Adipocyte (in vitro differentiated cells): ENCODE results near the gene LENG9.

ENCODE experiments used
- DNase-seq: peaks from one replicate; pipeline ENCODE4 v3.0.0-alpha.2; 2015; ENCODE audit warnings: low read depth
- H3K27me3 ChIP-seq: replicated peaks from 2 replicates; pipeline ENCODE4 v1.7.0; 2013; ENCODE audit warnings: mild to moderate bottlenecking, low read length, moderate library complexity; ENCODE audit not compliant: control insufficient read depth, insufficient read depth
- H3K36me3 ChIP-seq: 2 replicates; pipeline ENCODE4 v1.7.0; 2013; ENCODE audit warnings: low read length, mild to moderate bottlenecking, moderate library complexity; ENCODE audit not compliant: control insufficient read depth, insufficient read depth, severe bottlenecking
- H3K4me1 ChIP-seq: 2 replicates; pipeline ENCODE4 v1.7.0; 2013; ENCODE audit warnings: mild to moderate bottlenecking, low read length, moderate library complexity; ENCODE audit not compliant: control insufficient read depth, insufficient read depth
- H3K4me3 ChIP-seq: 2 replicates; pipeline ENCODE4 v1.7.0; 2013; ENCODE audit warnings: mild to moderate bottlenecking, low read length, moderate library complexity
- H3K9ac ChIP-seq: 2 replicates; pipeline ENCODE4 v1.7.0; 2013; ENCODE audit warnings: mild to moderate bottlenecking, low read length, moderate library complexity
- H3K9me3 ChIP-seq: 2 replicates; pipeline ENCODE4 v1.7.0; 2013; ENCODE audit warnings: mild to moderate bottlenecking, low read length, moderate library complexity; ENCODE audit not compliant: control insufficient read depth

The LENG9 gene

GRCh38 chr19:54455786-54456422 is 7.7 kb downstream of the LENG9 start:
- no peak for DNase-seq
- no peaks in the 10 kb centered on the region for H3K27me3 ChIP-seq
- peaks cover 93% of the 10 kb centered on the region for H3K36me3 ChIP-seq
- H3K4me3 ChIP-seq = no peak overlapping the region
- H3K4me1 ChIP-seq = peaks cover 15% of the 10 kb centered on the region
- no peaks in the 10 kb centered on the region for H3K9me3 ChIP-seq
- H3K9ac ChIP-seq = no peak overlapping the region

GRCh38 chr19:54454781-54455675 is 8.6 kb downstream of the LENG9 start:
- no peak overlapping the region for H3K9ac ChIP-seq
- peaks cover 18% of the 10 kb centered on the region for H3K4me1 ChIP-seq
- no peak overlapping the region for H3K4me3 ChIP-seq
- no peaks in the 10 kb centered on the region for H3K9me3 ChIP-seq
- no peaks in the 10 kb centered on the region for H3K27me3 ChIP-seq
- peaks cover 89% of the 10 kb centered on the region for H3K36me3 ChIP-seq
- DNase-seq = no peak

GRCh38 chr19:54453921-54454780 is 9.4 kb downstream of the LENG9 start:
- Histone ChIP-seq H3K4me1 (peaks cover 14% of the 10 kb centered on the region), H3K36me3 (peaks cover 80% of the 10 kb centered on the region), H3K4me3 (no peak overlapping the region), H3K9me3 (no peaks in the 10 kb centered on the region), H3K27me3 (no peaks in the 10 kb centered on the region), H3K9ac (no peak overlapping the region)
- DNase-seq = no peak

- H3K9ac ChIP-seq = no peak overlapping the region
- H3K4me3 ChIP-seq = no peak overlapping the region
- no peaks in the 10 kb centered on the region for H3K9me3 ChIP-seq
- no peak for DNase-seq
- H3K36me3 ChIP-seq = peaks cover 65% of the 10 kb centered on the region
- H3K27me3 ChIP-seq = no peaks in the 10 kb centered on the region
- peaks cover 15% of the 10 kb centered on the region for H3K4me1 ChIP-seq
Measured at GRCh38 chr19:54452626-54453025, 11.0 kb downstream of the LENG9 start.

DNA sequence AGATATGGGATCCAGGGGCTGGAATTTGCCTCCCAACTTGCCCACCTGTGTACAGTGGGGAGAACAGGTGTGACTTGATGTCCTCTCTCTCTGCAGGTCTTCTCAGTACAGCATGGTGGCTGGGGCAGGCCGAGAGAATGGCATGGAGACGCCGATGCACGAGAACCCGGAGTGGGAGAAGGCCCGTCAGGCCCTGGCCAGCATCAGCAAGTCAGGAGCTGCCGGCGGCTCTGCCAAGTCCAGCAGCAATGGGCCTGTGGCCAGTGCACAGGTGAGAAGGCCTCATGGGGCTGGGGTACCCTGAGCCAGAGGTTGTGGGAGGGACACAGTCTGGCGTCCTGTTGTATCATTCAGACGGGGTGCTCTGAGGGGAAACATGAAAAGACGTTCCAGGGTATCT is 11.6 kb downstream of the LENG9 start:
- Histone ChIP-seq H3K27me3 (no peaks in the 10 kb centered on the region), H3K4me1 (peaks cover 22% of the 10 kb centered on the region), H3K4me3 (peak overlapping the region; percentile 89), H3K36me3 (peaks cover 59% of the 10 kb centered on the region), H3K9ac (peak overlapping the region; percentile 99), H3K9me3 (no peaks in the 10 kb centered on the region)
- DNase-seq = no peak

- peak overlapping the region; percentile 89 for H3K4me3 ChIP-seq
- peaks cover 53% of the 10 kb centered on the region for H3K36me3 ChIP-seq
Measured at GRCh38 chr19:54451331-54451871, 12.2 kb downstream of the LENG9 start.

GRCh38 chr19:54449701-54450069 is 13.9 kb downstream of the LENG9 start:
- Histone ChIP-seq H3K9me3 (no peaks in the 10 kb centered on the region), H3K9ac (peak overlapping the region; percentile 99), H3K36me3 (peaks cover 45% of the 10 kb centered on the region), H3K27me3 (no peaks in the 10 kb centered on the region), H3K4me1 (peaks cover 29% of the 10 kb centered on the region), H3K4me3 (peak overlapping the region; percentile 89)
- DNase-seq = peak; percentile 76

More at GRCh38 chr19:54451331-54451871, 12.2 kb downstream of the LENG9 start:
- peaks cover 25% of the 10 kb centered on the region for H3K4me1 ChIP-seq
- no peaks in the 10 kb centered on the region for H3K9me3 ChIP-seq
- peak overlapping the region; percentile 99 for H3K9ac ChIP-seq
- no peak for DNase-seq
- no peaks in the 10 kb centered on the region for H3K27me3 ChIP-seq

DNA sequence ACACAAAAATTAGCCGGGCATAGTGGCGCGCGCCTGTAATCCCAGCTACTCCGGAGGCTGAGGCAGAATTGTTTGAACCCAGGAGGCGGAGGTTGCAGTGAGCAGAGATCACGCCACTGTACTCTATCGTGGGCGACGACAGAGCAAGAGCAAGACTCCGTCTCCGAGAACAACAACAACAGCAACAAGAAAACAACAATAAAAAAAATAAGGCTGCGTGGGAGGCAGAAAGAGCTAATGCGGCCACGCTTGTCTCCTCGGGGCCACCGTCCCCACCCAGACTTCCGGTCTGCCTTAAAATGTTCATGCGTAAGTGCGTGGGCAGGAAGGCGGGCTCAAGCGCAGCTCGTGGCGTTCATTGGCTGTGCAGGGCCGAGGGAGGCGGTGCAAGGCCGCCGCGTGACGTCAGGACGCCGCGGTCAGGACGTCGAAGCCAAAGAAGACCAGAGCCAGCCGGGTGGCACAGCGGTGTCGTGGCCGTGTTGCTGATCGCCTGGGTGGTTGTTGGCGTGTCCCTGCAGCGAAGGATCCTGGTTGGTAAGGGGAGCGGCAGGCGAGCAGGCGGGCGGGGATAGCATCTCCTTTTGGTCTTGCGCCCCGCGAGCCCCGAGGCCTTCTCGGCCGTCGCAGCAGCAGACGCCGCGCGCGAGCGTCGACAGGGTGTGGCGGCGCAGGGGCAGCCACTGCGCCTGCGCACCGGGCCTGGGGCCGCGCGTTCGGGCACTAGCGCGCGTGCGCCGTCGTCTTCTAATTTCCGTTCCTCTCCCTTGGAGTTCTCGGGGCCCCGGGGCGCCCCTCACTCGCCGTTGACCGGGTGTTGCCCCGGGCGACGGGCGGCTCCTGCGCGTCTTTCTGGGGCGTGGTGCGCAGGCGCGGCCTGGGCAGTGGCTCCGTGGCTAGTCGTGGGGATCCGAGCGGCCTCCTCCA is 14.5 kb downstream of the LENG9 start, which contains the start of gene LENG8:
Gene LENG8 (plus strand): TSS at position 426 of the 927 bp plus-strand sequence. CDS start 2,146 bp downstream, outside the sequence.
- no peaks in the 10 kb centered on the region for H3K9me3 ChIP-seq
- H3K9ac ChIP-seq = peak within 1 kb of the TSS; percentile 99
- no peaks in the 10 kb centered on the region for H3K27me3 ChIP-seq
- peaks cover 40% of the 10 kb centered on the region for H3K36me3 ChIP-seq
- peak; percentile 99 for DNase-seq
- H3K4me1 ChIP-seq = peaks cover 29% of the 10 kb centered on the region
- H3K4me3 ChIP-seq = peak within 1 kb of the TSS; percentile 89

GRCh38 chr19:54448040-54448773 is 15.4 kb downstream of the LENG9 start:
- H3K4me1 ChIP-seq = peaks cover 29% of the 10 kb centered on the region
- peak overlapping the region; percentile 89 for H3K4me3 ChIP-seq
- DNase-seq = peak; percentile 78
- H3K27me3 ChIP-seq = no peaks in the 10 kb centered on the region
- peaks cover 32% of the 10 kb centered on the region for H3K36me3 ChIP-seq
- H3K9ac ChIP-seq = peak overlapping the region; percentile 99
- H3K9me3 ChIP-seq = no peaks in the 10 kb centered on the region
